K562 (cell line): Measurements from ENCODE around the gene TNRC6B. TPM values are rescaled to one million over a fixed set of nuclear protein-coding genes. Genes with fewer than 3 reads are reported as not detected.

Experiments
- ATAC-seq: fragments of 200-7000 bp; cut with Tn5 transposase; 3 replicates; pipeline ENCODE4 v1.9.1; 2020; ENCODE audit warnings: moderate library complexity
- BruUV-seq: library from RNA; stranded (reverse); fragments of 400-500 nt; replicated peaks from 2 replicates; lab custom pipeline; 2021; lab: Mats Ljungman, UMichigan
- CTCF ChIA-PET: fragments of 300-600 bp; formaldehyde crosslinking; extraction: SDS; loops from one replicate; lab custom pipeline; 2021; ENCODE audit warnings: low intra/inter-chr PET ratio; lab: Yijun Ruan, JAX
- POLR2A ChIA-PET: fragments of 300-600, 350-650 bp; sonication (Branson Sonifier 250); formaldehyde crosslinking; extraction: SDS; loops from one replicate; lab custom pipeline; 2021; ENCODE audit warnings: antibody characterized with exemption, inconsistent platforms; lab: Yijun Ruan, JAX
- DNase-seq, 4 experiments: peaks; one replicate each; pipeline versions ENCODE4 v3.0.0 to v3.0.0-alpha.2; 2011 to 2018; ENCODE audit warnings: low spot score in 3 of 4, mixed read lengths in 3 of 4; ENCODE audit errors: extremely low read depth in 1 of 4
- FAIRE-seq: peaks from 2 replicates; lab custom pipeline; 2011; peaks lifted over from hg19 to GRCh38; lab: Jason Lieb, UNC
- H2AFZ ChIP-seq: 2 replicates; pipeline ENCODE4 v1.6.0; 2011; ENCODE audit warnings: low read depth, low read length, control low read depth, inconsistent platforms
- H3K27ac ChIP-seq: fragments of 200-600 bp; 3 replicates; pipeline ENCODE4 v1.8.0; 2011; ENCODE audit warnings: low read depth, mild to moderate bottlenecking, control low read depth, inconsistent platforms, low read length, moderate library complexity, mixed read lengths; ENCODE audit errors: extremely low read depth
- H3K27me3 ChIP-seq, 2 experiments: fragments of 300-600 bp in 1 of 2; 2 replicates in 1 of 2; 3 replicates in 1 of 2; pipeline versions ENCODE4 v1.6.0 to v1.8.0; 2011; ENCODE audit warnings: inconsistent platforms in 2 of 2, low read length in 2 of 2, mild to moderate bottlenecking in 1 of 2, mixed read lengths in 1 of 2, moderate library complexity in 1 of 2; ENCODE audit not compliant: control insufficient read depth in 2 of 2, insufficient read depth in 2 of 2
- H3K36me3 ChIP-seq: fragments of 300-600 bp; 3 replicates; pipeline ENCODE4 v1.8.0; 2011; ENCODE audit warnings: mild to moderate bottlenecking, low read length, inconsistent platforms; ENCODE audit not compliant: control insufficient read depth, insufficient read depth
- H3K4me1 ChIP-seq, 2 experiments: fragments of 200-600 bp in 1 of 2; replicated peaks in 1 of 2; 2 replicates in 1 of 2; 3 replicates in 1 of 2; pipeline versions ENCODE4 v1.5.1 to v1.8.0; 2011; ENCODE audit warnings: inconsistent platforms in 2 of 2, low read length in 2 of 2, mild to moderate bottlenecking in 1 of 2, mixed read lengths in 1 of 2, moderate library complexity in 1 of 2; ENCODE audit not compliant: control insufficient read depth in 2 of 2, insufficient read depth in 2 of 2
- H3K4me2 ChIP-seq: 2 replicates; pipeline ENCODE4 v1.6.1; 2011; ENCODE audit warnings: low read length, control low read depth, inconsistent platforms, mixed read lengths; ENCODE audit not compliant: insufficient read depth
- H3K4me3 ChIP-seq: fragments of 200-600 bp; sonication (generic), shearing (Covaris generic); 2 replicates; pipeline ENCODE4 v1.5.1; 2016; ENCODE audit warnings: control low read depth, inconsistent platforms
- H3K79me2 ChIP-seq: fragments of 200-600 bp; 3 replicates; pipeline ENCODE4 v1.8.0; 2011; ENCODE audit warnings: low read length, inconsistent platforms; ENCODE audit not compliant: control insufficient read depth, insufficient read depth
- H3K9ac ChIP-seq, 2 experiments: 2 replicates each; pipeline versions ENCODE4 v1.6.0 to v1.6.1; 2011; ENCODE audit warnings: low read depth in 2 of 2, low read length in 2 of 2, control low read depth in 1 of 2, inconsistent platforms in 1 of 2, mild to moderate bottlenecking in 1 of 2, mixed read lengths in 1 of 2; ENCODE audit not compliant: insufficient read depth in 1 of 2
- H3K9me1 ChIP-seq: one replicate; pipeline ENCODE4 v1.6.0; 2011; ENCODE audit warnings: inconsistent platforms, mild to moderate bottlenecking, low read length, moderate library complexity; ENCODE audit not compliant: control insufficient read depth, insufficient read depth
- H3K9me3 ChIP-seq: replicated peaks from 2 replicates; pipeline ENCODE4 v1.5.1; 2011; ENCODE audit warnings: low read depth, low read length, inconsistent platforms; ENCODE audit not compliant: control insufficient read depth, insufficient read depth
- H4K20me1 ChIP-seq: replicated peaks from 2 replicates; pipeline ENCODE4 v1.6.1; 2011; ENCODE audit warnings: low read length, inconsistent platforms, mixed read lengths; ENCODE audit not compliant: control insufficient read depth, insufficient read depth
- CBFA2T3 ChIP-seq: fragments of 450-650 bp; IDR thresholded peaks from 2 replicates; pipeline ENCODE4 v1.6.1; 2017
- COPS2 ChIP-seq: fragments of 450-650 bp; conservative IDR thresholded peaks from 2 replicates; pipeline ENCODE4 v1.6.1; 2016; ENCODE audit warnings: mild to moderate bottlenecking, moderate library complexity
- FOXM1 ChIP-seq, 2 experiments: fragments of 450-650 bp in 1 of 2; sonication (generic) in 1 of 2; formaldehyde crosslinking in 1 of 2; IDR thresholded peaks; 2 replicates each; pipeline versions ENCODE4 v1.6.1 to v1.9.0; 2017 to 2022; ENCODE audit warnings: low read depth in 2 of 2, mild to moderate bottlenecking in 2 of 2, missing genetic modification reagents in 1 of 2, moderate library complexity in 1 of 2
- HDAC6 ChIP-seq: IDR thresholded peaks from 2 replicates; pipeline ENCODE4 v1.6.1; 2012; ENCODE audit warnings: low read depth, mild to moderate bottlenecking, control low read depth, inconsistent platforms, low read length, moderate library complexity
- LARP7 ChIP-seq: fragments of 450-650 bp; IDR thresholded peaks from 2 replicates; pipeline ENCODE4 v1.6.1; 2016
- PCBP2 ChIP-seq: fragments of 200-400 bp; formaldehyde crosslinking; IDR thresholded peaks from 2 replicates; pipeline ENCODE4 v1.6.1; 2018; ENCODE audit warnings: low read length, low read depth, mild to moderate bottlenecking, moderate library complexity; ENCODE audit not compliant: poor library complexity, severe bottlenecking
- SETDB1 ChIP-seq: IDR thresholded peaks from one replicate; pipeline ENCODE4 v1.6.1; 2012; ENCODE audit warnings: low read length, control low read depth, inconsistent platforms
- SP1 ChIP-seq: sonication (generic); formaldehyde crosslinking; IDR thresholded peaks from 2 replicates; pipeline ENCODE4 v1.8.1; 2022; ENCODE audit warnings: mild to moderate bottlenecking, missing genetic modification reagents
- SRSF3 ChIP-seq: fragments of 200-400 bp; formaldehyde crosslinking; IDR thresholded peaks from 2 replicates; pipeline ENCODE4 v1.6.1; 2016; ENCODE audit warnings: mild to moderate bottlenecking, low read length, moderate library complexity; ENCODE audit not compliant: insufficient read depth
- SRSF9 ChIP-seq: fragments of 200-400 bp; formaldehyde crosslinking; IDR thresholded peaks from 2 replicates; pipeline ENCODE4 v1.6.1; 2017; ENCODE audit warnings: low read depth, low read length, borderline replicate concordance
- TRIM24 ChIP-seq, 2 experiments: fragments of 450-650 bp; IDR thresholded peaks; 2 replicates each; pipeline ENCODE4 v1.6.1; 2016
- ZBTB8A ChIP-seq: fragments of 450-650 bp; IDR thresholded peaks from 2 replicates; pipeline ENCODE4 v1.6.1; 2018; ENCODE audit warnings: mild to moderate bottlenecking, moderate library complexity; ENCODE audit not compliant: partially characterized antibody
- ZNF12 ChIP-seq: sonication (generic); formaldehyde crosslinking; IDR thresholded peaks from 2 replicates; pipeline ENCODE4 v1.4.0; 2020; ENCODE audit warnings: mild to moderate bottlenecking, missing genetic modification reagents
- ZNF121 ChIP-seq: sonication (generic); formaldehyde crosslinking; conservative IDR thresholded peaks from 2 replicates; pipeline ENCODE4 v1.8.0; 2022; ENCODE audit warnings: missing genetic modification reagents
- ZNF140 ChIP-seq: fragments of 250-450 bp; sonication (Bioruptor Pico); IDR thresholded peaks from 2 replicates; pipeline ENCODE4 v1.8.0; 2021; ENCODE audit warnings: moderate library complexity, mild to moderate bottlenecking, inconsistent platforms
- ZNF583 ChIP-seq: fragments of 250-450 bp; sonication (Bioruptor Pico); IDR thresholded peaks from 2 replicates; pipeline ENCODE4 v1.4.0; 2020
- ZNF766 ChIP-seq: fragments of 200-800 bp; sonication (Bioruptor generic); conservative IDR thresholded peaks from 2 replicates; pipeline ENCODE4 v1.6.1; 2016; ENCODE audit warnings: missing genetic modification characterization, missing compliant biosample characterization
- WGBS: fragments of 100-300 bp; shearing (Covaris generic); methylation state at CpG from one replicate; pipeline ENCODE4 v1.1.6; 2016; ENCODE audit warnings: low coverage, mixed read lengths; ENCODE audit not compliant: insufficient coverage; ENCODE audit errors: missing lambda C conversion rate; 5-methylcytosine and 5-hydroxymethylcytosine counted together
- in situ Hi-C: fragments of 300-500 bp; cut with MboI; formaldehyde crosslinking; loops from 4 replicates; pipeline ENCODE4 v1.15.0; 2018; ENCODE audit warnings: inconsistent platforms, mixed read lengths
- intact Hi-C: fragments of 100-400 bp; cut with micrococcal nuclease; formaldehyde crosslinking; loops from 2 replicates; pipeline ENCODE4 v1.14.2; 2022
- polyA plus RNA-seq, 8 experiments: library from polyadenylated mRNA; depleted of rRNA in 4 of 8; stranded (reverse) in 5 of 8; unstranded in 3 of 8; fragments of >200 nt; fragmentation: Nextera tagmentation in 2 of 8; fragmentation: Illumina TruSeq in 1 of 8; extraction: Ambion mirVana in 2 of 8; extraction: Trizol in 1 of 8; gene quantifications; 2 replicates each; pipeline versions ENCODE4 v1.2.1 to v1.2.3, GENCODE V29; 2011 to 2014; ENCODE audit warnings: inconsistent platforms in 1 of 8, missing spikeins in 1 of 8
- total RNA-seq, 7 experiments: library from RNA; depleted of rRNA in 6 of 7; stranded (reverse); fragments of >200 nt in 6 of 7; fragmentation: Illumina TruSeq in 2 of 7; extraction: Trizol in 2 of 7; gene quantifications; 2 replicates each; pipeline versions ENCODE4 v1.2.1 to v1.2.3, GENCODE V29; 2011 to 2021; ENCODE audit warnings: low replicate concordance in 1 of 7
- TF ChIP-seq, protein P1 (sequence below): fragments of 250-450 bp; sonication (Bioruptor Pico); IDR thresholded peaks from 2 replicates; pipeline ENCODE4 v1.5.0; 2021

TNRC6B gene
- total and polyA plus RNA-seq, 9 of the 15 experiments (the other 6 are each of a cell fraction or from before 2014, with no cell fraction given), result 0.96 to 18.8 (median 10.8) TPM

DNA sequence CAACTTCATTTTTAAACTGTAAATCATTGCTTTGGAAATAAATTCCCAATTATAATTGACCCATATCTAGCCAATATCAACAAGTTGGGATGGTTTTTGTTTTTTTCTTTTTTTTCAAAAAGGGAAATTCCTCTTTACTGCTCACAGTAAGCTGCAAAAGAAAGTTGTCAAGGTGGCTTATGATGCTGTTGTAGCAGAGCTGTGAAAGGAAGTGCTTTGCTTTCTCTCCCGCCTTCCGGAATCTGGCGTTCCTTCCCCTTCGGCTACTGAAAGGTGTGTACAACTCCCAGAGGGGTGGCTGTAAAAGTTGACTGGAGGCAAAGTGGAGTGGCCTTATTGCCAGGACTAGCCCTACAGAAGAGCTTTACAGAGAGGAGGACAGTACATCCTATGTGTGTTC, 152.4 kb downstream of the TNRC6B start:
- ATAC-seq (no peak), FAIRE-seq (peak; percentile 29), DNase-seq (no peak)
- Histone ChIP-seq H3K4me3 (no peak overlapping the region), H4K20me1 (peaks cover 5% of the 10 kb centered on the region), H3K36me3 (peaks cover 3% of the 10 kb centered on the region), H3K4me1 (peaks cover 7 to 27% of the 10 kb centered on the region in 2 experiments; a peak in 4 of 5 replicates), H3K27ac (no peak overlapping the region), H3K27me3 (no peaks in the 10 kb centered on the region), H3K9me1 (no peaks in the 10 kb centered on the region), H2AFZ (no peak overlapping the region), H3K9ac (no peak overlapping the region), H3K79me2 (no peaks in the 10 kb centered on the region)
- BruUV-seq, result no TSS peak
- CTCF ChIA-PET, result no interaction called here
- in situ Hi-C loops, result no loop called here
- TF ChIP-seq TRIM24 (IDR thresholded peaks at IDR 0.05) (no peak), HDAC6 (no peak), SRSF9 (no peak), ZNF121 (CRISPR knock-in tag) (no peak), LARP7 (no peak), ZNF12 (no peak), ZBTB8A (no peak), FOXM1 (IDR thresholded peaks at IDR 0.05; ENCODE audit: low read depth) (no peak), FOXM1 (CRISPR knock-in tag; IDR thresholded peaks at IDR 0.05; ENCODE audit: low read depth) (no peak), ZNF766 (CRISPR knock-in tag) (no peak), CBFA2T3 (no peak), ZNF583 (CRISPR knock-in tag) (no peak), PCBP2 (no peak), SETDB1 (no peak), SP1 (CRISPR knock-in tag) (no peak), SRSF3 (no peak), ZNF140 (no peak), COPS2 (no peak)
- TF ChIP-seq, protein P1, sequence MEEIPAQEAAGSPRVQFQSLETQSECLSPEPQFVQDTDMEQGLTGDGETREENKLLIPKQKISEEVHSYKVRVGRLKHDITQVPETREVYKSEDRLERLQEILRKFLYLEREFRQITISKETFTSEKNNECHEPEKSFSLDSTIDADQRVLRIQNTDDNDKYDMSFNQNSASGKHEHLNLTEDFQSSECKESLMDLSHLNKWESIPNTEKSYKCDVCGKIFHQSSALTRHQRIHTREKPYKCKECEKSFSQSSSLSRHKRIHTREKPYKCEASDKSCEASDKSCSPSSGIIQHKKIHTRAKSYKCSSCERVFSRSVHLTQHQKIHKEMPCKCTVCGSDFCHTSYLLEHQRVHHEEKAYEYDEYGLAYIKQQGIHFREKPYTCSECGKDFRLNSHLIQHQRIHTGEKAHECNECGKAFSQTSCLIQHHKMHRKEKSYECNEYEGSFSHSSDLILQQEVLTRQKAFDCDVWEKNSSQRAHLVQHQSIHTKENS (CRISPR knock-in tag), result no peak
- TF ChIP-seq, all 486 proteins: peak for 0
- WGBS, result 100% methylated on average over 2 of the region's 4 CpGs
- POLR2A ChIA-PET, result interaction anchor here (0.8 to 2.0 kb wide), 6 partner anchors 9 to 31 kb away, joined by 3 to 5 read pairs (median 4); no protein-coding TSS in a partner anchor
- H3K9me3 ChIP-seq, result no peaks in the 10 kb centered on the region
- intact Hi-C loops, result no loop called here
- H3K4me2 ChIP-seq, result no peak overlapping the region
